GM10266 (cell line): ENCODE data around the gene MT1H.

Experiments used
- DNase-seq: peaks from one replicate; pipeline ENCODE4 v3.0.0; 2012; ENCODE audit errors: extremely low spot score
- TF ChIP-seq, protein P1 (sequence below): IDR thresholded peaks from 2 replicates; pipeline ENCODE4 v1.5.1; 2012; ENCODE audit warnings: mild to moderate bottlenecking, low read depth; ENCODE audit not compliant: control insufficient read depth, insufficient read depth; ENCODE audit errors: missing control alignments

Gene MT1H

DNA sequence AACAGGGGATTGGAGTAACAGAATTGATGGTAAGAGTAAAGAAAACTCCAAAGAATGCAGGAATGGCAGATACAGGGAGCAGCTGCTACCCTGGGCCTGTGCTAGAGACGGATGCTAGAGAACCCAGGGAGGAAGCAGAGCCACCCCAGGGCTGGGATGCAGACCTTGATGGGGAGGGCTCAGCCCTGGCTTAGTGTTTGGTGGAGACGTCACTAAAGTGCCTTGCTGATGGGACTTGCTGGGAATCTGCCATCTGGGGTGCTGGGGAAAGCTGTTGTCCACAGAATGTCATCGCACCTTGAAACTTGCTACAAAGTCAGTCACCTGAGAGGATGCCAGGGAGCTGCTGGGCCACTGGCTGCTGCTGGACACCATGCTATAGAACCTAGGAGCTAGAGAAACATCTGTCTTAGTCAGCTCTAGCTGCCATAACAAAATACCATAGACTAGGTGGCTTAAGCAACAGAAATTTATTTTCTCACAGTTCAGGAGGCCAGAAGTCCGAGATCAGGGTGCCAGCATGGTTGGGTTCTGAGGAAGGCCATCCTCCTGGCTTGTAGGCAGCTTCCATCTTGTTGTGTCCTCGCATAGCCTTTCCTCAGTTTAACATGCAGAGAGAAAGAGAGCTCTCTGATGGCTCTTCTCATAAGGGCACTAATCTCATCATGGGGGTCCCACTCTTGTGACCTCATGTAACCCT, 28.0 kb downstream of the MT1H start:
- TF ChIP-seq, protein P1, sequence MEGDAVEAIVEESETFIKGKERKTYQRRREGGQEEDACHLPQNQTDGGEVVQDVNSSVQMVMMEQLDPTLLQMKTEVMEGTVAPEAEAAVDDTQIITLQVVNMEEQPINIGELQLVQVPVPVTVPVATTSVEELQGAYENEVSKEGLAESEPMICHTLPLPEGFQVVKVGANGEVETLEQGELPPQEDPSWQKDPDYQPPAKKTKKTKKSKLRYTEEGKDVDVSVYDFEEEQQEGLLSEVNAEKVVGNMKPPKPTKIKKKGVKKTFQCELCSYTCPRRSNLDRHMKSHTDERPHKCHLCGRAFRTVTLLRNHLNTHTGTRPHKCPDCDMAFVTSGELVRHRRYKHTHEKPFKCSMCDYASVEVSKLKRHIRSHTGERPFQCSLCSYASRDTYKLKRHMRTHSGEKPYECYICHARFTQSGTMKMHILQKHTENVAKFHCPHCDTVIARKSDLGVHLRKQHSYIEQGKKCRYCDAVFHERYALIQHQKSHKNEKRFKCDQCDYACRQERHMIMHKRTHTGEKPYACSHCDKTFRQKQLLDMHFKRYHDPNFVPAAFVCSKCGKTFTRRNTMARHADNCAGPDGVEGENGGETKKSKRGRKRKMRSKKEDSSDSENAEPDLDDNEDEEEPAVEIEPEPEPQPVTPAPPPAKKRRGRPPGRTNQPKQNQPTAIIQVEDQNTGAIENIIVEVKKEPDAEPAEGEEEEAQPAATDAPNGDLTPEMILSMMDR, result no peak

DNA sequence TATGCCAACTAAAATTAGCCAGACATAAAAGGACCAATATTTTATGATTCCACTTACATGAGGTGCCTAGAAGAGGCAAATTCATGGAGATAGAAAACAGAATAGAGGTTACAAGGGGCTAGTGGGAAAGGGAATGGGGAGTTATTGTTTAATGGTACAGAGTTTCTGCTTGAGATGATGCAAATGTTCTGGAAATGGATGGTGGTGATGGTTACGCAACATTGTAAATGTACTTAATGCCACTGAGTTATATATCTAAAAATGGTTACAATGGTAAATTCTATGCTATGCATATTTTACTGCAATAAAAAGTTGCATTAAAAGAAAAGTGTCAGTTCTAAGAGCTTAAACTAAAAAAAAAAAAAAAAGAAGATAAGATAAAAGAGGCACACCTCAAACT, 30.6 kb downstream of the MT1H start:
- TF ChIP-seq, protein P1, result no peak

More for the DNA sequence above, 28.0 kb downstream of the MT1H start:
- DNase-seq, result no peak

DNA sequence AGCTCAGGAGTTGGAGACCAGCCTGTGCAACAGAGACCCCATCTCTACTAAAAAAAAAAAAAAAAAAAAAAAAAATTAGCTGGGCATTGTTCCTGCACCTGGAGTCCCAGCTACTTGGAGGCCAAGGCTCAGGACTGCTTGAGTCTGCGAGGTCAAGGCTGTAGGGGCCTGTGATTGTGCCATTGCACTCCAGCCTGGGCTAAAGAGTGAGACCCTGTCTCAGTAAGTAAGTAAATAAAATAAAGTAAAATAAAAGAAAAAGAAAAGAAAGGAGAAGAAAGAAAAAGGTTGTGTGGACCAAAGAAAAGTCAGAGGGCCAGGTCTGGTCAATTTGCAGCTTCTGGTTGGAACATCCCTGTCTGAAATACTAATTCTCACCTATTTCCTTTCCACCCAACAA, 31.0 kb downstream of the MT1H start:
- no peak for DNase-seq
- TF ChIP-seq, protein P1, result no peak

More for the DNA sequence above, 30.6 kb downstream of the MT1H start:
- no peak for DNase-seq

DNA sequence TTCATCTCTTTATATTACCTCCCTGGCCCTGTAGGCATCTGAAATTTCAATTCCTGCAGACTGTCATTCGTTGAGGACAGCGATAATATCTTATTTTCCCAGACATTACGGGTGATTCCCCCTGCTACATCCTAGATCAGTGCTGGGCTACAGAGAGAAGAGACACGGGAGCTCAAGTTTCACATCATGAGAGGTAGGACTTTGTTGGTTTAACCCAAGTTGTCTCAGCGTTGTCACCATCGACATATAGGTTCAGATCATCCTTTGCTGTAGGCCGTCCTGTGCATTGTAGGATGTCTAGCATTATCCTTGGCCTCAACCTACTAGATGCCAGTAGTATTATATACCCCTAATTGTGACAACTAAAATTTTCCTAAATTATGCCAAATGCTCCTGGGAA, 31.9 kb downstream of the MT1H start:
- no peak for DNase-seq

DNA sequence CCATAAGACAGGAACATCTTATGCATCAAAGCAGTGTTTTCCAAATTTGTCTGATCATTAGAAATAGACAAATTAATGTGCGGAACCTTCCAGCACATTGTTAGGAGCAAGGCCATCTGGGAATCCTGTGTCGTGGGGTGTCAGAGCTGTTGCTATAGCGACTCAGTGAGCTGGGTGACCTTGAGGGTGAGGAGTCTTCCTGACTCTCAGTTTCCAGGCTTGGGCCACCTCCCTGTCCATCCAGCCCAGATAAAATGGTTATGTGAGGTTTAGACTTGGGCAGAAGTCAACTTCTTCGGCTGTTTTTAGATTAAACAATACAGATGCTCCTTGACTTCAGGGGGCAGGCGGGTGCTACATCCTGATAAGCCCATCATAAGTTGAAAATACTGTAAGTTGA, 33.2 kb downstream of the MT1H start:
- TF ChIP-seq, protein P1, result no peak
- no peak for DNase-seq

More for the DNA sequence above, 31.9 kb downstream of the MT1H start:
- TF ChIP-seq, protein P1, result no peak

DNA sequence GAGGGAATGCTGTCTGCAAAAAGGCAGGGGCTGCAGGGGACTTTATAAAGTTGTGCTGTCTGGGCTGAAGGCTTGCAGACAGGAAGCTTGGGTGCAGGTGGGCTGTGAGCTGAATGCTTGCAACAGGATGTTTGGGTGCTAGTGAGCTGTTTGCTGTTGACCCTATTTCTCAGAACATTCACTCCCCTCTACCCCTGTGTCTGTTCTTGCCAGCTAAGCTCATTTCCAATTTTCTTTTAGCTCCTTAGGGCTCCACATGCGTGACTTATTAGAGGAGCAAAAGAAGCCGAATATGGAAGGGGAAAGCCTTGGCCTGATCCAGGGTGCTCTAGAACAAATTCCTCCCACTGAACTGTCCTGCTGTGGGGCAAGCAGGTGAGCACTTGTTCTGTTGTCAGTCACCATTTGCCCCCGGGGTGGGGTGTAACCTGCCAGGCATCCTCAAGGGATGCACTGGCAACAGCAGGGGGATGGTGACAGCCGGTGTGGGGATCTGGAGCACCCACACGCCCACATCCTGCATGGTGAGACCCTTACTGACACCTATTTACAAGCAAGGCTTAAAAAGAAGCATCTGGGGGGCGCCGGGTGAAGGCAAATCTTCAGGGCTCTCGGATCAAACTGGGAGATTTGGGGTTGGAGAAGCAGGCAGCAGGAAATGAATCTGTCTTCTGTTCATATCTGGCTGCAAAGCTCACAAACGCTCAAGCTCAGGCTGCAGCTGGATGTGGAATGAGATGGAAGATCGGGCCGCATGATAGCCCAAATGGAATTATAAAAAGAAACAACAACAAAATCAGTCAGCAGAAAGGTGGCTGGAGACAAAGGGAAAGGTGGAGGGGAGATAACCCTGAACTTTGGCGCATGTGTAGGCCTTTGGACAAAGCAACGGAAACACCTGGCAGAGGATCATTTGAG, 39.2 kb downstream of the MT1H start:
- TF ChIP-seq, protein P1, result no peak
- DNase-seq, result no peak
